HFFc6 (cell line): ENCODE results near the gene POMT1. TPM values are rescaled to one million over a fixed set of nuclear protein-coding genes. Genes with fewer than 3 reads are reported as not detected.

ENCODE experiments used
- DNase-seq: peaks from one replicate; pipeline ENCODE4 v3.0.0-alpha.2; 2018
- H3K27ac Mint-ChIP-seq: 2 replicates; pipeline ENCODE4 v1.8.0; 2020; ENCODE audit warnings: mild to moderate bottlenecking, mixed read lengths
- H3K27me3 Mint-ChIP-seq: 2 replicates; pipeline ENCODE4 v1.8.0; 2021; ENCODE audit warnings: mild to moderate bottlenecking, moderate library complexity, mixed read lengths; ENCODE audit not compliant: insufficient read depth
- H3K36me3 Mint-ChIP-seq: 2 replicates; pipeline ENCODE4 v1.8.0; 2021; ENCODE audit warnings: low read depth, mixed read lengths
- H3K4me1 Mint-ChIP-seq: 2 replicates; pipeline ENCODE4 v1.8.0; 2020; ENCODE audit warnings: low read depth, mixed read lengths
- H3K4me3 Mint-ChIP-seq: 2 replicates; pipeline ENCODE4 v1.8.0; 2020; ENCODE audit warnings: mild to moderate bottlenecking, moderate library complexity, mixed read lengths
- H3K9me3 Mint-ChIP-seq: 2 replicates; pipeline ENCODE4 v1.8.0; 2020; ENCODE audit warnings: mild to moderate bottlenecking, mixed read lengths
- total RNA-seq, 6 experiments: library from RNA; stranded (reverse); fragmentation: NEBNext Ultra II Directional; extraction: Animal tissue kit (Norgen Biotek cat#: 25700); gene quantifications; 2 replicates in 1 of 6; 3 replicates in 5 of 6; pipeline ENCODE4 v1.2.3, GENCODE V29; 2021
- TF ChIP-seq, protein P1 (sequence below): fragments of 200-600 bp; sonication (generic); IDR thresholded peaks from 2 replicates; pipeline ENCODE4 v1.5.0; 2021; ENCODE audit warnings: antibody characterized with exemption, mild to moderate bottlenecking

Gene POMT1
- total RNA-seq, 6 experiments from 2014 or later: 39.0 to 45.7 (median 40.2) TPM

DNA sequence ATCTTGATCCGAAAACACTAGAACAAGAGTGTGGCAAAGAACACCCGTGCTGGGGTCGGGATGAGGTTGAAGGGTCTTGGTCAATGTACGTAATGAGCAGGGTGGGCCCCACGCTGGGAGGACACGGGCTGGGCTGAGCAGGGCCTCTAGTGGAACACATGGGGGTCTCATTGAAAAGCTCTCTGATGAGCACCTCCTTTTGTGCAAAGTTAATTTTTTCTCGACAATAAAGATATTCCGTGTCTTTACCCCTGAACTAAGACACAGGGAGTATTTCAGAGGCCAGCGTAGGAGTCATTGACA lies 20.3 kb downstream of the POMT1 start:
- H3K4me3 Mint-ChIP-seq: no peak overlapping the region
- peaks cover 28% of the 10 kb centered on the region for H3K36me3 Mint-ChIP-seq
- peaks cover 9% of the 10 kb centered on the region; the same call in 1 of the 2 replicates for H3K4me1 Mint-ChIP-seq

DNA sequence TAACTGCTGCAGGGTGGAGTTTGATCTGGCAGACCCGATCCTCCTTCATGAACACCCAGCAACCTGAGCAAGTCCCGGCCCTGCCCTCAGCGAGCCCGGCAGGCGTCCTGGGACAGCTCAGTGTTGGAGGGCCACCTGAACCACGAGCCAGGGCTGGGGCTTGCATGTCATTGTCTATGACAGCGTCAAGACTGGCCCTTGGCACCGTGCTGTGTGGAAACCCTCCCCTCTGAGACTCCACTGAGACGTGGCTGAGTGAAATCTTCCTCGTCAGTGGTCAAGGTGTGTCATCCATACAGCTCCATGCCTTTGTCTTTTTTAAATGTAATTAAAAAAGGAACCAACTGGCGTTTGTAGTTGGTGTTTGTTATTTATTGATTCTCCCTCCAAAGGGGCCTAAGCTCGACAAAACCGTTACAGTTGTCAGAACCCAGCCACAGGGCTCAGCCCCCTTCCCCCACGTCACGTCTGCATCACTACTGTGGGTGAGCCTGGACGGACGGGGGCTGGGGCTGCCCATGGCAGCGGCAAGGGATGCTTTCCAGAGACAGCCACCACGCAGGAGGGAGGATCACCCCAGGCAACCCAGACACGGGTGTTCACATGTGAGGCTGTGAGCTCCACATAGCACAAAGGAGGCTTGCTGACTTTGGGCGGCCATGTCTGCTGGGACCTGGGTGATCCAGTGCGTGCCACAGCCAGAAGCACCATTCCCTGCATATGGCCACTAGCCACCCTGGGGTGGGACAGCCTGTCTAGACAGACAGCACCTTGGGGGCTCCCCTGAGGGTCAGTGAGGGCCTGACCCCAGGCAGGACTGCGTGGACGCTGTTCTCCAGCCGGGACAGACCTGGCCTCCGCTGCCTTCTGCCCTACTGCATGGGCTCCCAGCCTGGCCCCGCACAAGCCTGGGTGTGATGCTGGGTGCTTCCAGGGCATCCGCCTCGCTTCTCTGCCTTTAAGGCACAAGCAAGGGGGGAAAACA lies 21.0 kb downstream of the POMT1 start:
- Mint-ChIP-seq H3K27me3 (peaks cover 1% of the 10 kb centered on the region), H3K4me1 (peaks cover 9% of the 10 kb centered on the region; the same call in 1 of the 2 replicates), H3K4me3 (no peak overlapping the region), H3K27ac (no peak overlapping the region), H3K36me3 (peaks cover 29% of the 10 kb centered on the region), H3K9me3 (no peaks in the 10 kb centered on the region)
- TF ChIP-seq, protein P1, sequence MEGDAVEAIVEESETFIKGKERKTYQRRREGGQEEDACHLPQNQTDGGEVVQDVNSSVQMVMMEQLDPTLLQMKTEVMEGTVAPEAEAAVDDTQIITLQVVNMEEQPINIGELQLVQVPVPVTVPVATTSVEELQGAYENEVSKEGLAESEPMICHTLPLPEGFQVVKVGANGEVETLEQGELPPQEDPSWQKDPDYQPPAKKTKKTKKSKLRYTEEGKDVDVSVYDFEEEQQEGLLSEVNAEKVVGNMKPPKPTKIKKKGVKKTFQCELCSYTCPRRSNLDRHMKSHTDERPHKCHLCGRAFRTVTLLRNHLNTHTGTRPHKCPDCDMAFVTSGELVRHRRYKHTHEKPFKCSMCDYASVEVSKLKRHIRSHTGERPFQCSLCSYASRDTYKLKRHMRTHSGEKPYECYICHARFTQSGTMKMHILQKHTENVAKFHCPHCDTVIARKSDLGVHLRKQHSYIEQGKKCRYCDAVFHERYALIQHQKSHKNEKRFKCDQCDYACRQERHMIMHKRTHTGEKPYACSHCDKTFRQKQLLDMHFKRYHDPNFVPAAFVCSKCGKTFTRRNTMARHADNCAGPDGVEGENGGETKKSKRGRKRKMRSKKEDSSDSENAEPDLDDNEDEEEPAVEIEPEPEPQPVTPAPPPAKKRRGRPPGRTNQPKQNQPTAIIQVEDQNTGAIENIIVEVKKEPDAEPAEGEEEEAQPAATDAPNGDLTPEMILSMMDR: no peak
- DNase-seq: no peak

More for the DNA sequence above, 20.3 kb downstream of the POMT1 start:
- TF ChIP-seq, protein P1: no peak
- Mint-ChIP-seq H3K27me3 (peaks cover 1% of the 10 kb centered on the region), H3K27ac (no peak overlapping the region), H3K9me3 (no peaks in the 10 kb centered on the region)
- DNase-seq: no peak

- Mint-ChIP-seq H3K27ac (peak overlapping the region; percentile 42; the same call in 1 of the 2 replicates), H3K4me3 (no peak overlapping the region)
- peak; percentile 60 for DNase-seq
Measured at GRCh38 chr9:131524665-131525315, 22.1 kb downstream of the POMT1 start.

DNA sequence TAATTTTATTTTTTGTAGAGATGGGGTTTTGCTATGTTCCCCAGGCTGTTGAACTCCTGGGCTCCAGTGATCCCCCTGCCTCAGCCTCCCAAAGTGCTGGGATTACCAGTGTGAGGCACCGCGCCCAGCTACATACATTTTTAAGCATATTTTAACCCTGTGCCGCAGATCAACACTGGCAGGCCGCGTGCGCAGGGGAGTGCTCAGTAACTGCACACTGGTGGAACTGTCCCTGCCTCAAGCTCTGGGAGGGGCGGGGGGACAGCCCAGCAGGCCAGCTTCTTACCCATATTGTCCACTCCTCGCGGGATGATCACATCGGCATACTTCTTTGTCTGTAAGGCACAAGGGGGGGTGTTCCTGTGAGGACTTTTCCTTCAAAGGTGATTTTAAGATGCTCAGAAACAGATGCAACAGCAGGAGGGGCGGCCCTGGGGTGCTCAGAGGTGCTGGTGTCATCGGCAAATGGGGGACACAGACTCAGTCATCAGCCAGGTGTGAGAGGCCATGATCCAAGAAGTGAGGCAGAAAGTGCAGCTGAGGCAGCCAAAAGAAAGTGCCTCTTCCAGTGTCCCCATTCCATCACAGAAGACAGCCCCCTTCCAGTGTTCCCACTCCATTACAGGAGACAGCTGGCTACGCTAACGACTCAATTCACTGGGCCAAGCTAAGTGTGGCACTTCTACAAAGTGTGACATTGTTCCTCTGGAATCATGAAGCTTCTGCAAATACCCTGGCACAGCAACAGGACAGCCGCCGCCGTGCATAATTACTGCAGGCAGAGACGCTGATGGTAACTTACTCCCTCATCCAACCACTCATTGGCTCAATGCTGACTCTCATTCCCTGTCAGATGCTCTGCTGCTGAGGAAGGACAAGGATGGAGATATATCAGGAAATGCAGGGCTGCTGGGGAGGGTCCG lies 23.2 kb downstream of the POMT1 start:
- no peaks in the 10 kb centered on the region for H3K9me3 Mint-ChIP-seq
- DNase-seq: no peak
- no peak overlapping the region for H3K27ac Mint-ChIP-seq
- H3K4me3 Mint-ChIP-seq: no peak overlapping the region
- peaks cover 19% of the 10 kb centered on the region for H3K4me1 Mint-ChIP-seq
- peaks cover 18% of the 10 kb centered on the region; the same call in 1 of the 2 replicates for H3K36me3 Mint-ChIP-seq
- H3K27me3 Mint-ChIP-seq: peaks cover 3% of the 10 kb centered on the region
- TF ChIP-seq, protein P1: no peak

More at GRCh38 chr9:131524665-131525315, 22.1 kb downstream of the POMT1 start:
- peaks cover 1% of the 10 kb centered on the region for H3K27me3 Mint-ChIP-seq
- H3K36me3 Mint-ChIP-seq: peaks cover 18% of the 10 kb centered on the region; the same call in 1 of the 2 replicates
- peaks cover 11% of the 10 kb centered on the region for H3K4me1 Mint-ChIP-seq
- H3K9me3 Mint-ChIP-seq: no peaks in the 10 kb centered on the region
- TF ChIP-seq, protein P1: no peak

DNA sequence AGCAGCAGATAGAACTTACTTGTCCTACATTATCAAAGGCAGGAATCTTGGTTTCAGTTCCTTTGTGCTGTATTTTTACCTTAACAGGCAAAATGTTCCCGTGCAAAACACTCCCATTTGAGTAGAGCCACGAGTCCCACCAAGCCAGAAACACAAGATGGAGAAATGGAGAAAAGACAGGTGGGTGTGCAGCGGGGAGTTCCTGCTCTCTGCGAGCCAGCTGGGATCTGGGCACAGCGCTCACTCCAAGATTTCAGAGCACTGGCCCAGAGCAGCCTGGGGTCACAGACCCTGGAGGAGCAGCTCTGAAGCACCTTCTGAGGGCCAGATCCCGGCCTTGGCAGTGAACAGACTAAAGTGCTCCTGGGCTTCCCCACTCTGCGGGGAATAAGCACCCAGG lies 25.5 kb downstream of the POMT1 start:
- H3K27ac Mint-ChIP-seq: no peak overlapping the region

More for the DNA sequence above, 25.5 kb downstream of the POMT1 start:
- Mint-ChIP-seq H3K27me3 (peaks cover 2% of the 10 kb centered on the region), H3K9me3 (no peaks in the 10 kb centered on the region), H3K4me3 (no peak overlapping the region), H3K4me1 (peaks cover 19% of the 10 kb centered on the region), H3K36me3 (peaks cover 13% of the 10 kb centered on the region; the same call in 1 of the 2 replicates)
- no peak for DNase-seq
- TF ChIP-seq, protein P1: no peak
